ENCODE measurements around the gene SDC3.

SDC3 gene

GRCh38 chr1:30863858-30864604 is 44.5 kb downstream of the SDC3 start:
- TF ChIP-seq TAF1 (IDR thresholded peaks at IDR 0.05; ENCODE audit: borderline replicate concordance, insufficient read depth, low read length) (no peak), SIN3A (IDR thresholded peaks at IDR 0.05; ENCODE audit: borderline replicate concordance, insufficient read depth, low read length) (no peak), REST (IDR thresholded peaks at IDR 0.05; ENCODE audit: insufficient read depth in 1 of 2, low read depth in 2 of 2, low read length in 2 of 2) (no peak), POLR2AphosphoS5 (IDR thresholded peaks at IDR 0.05; ENCODE audit: low read depth, low read length) (no peak), FOXP2 (optimal IDR thresholded peaks at IDR 0.05; ENCODE audit: borderline replicate concordance, extremely low read depth, extremely low read length, insufficient read depth) (no peak)

GRCh38 chr1:30860320-30860652 is 48.3 kb downstream of the SDC3 start:
- no peak for TF ChIP-seq REST (IDR thresholded peaks at IDR 0.05; ENCODE audit: insufficient read depth in 1 of 2, low read depth in 2 of 2, low read length in 2 of 2)
- TF ChIP-seq SIN3A (IDR thresholded peaks at IDR 0.05; ENCODE audit: borderline replicate concordance, insufficient read depth, low read length): no peak
- TF ChIP-seq TAF1 (IDR thresholded peaks at IDR 0.05; ENCODE audit: borderline replicate concordance, insufficient read depth, low read length): no peak
- TF ChIP-seq FOXP2 (optimal IDR thresholded peaks at IDR 0.05; ENCODE audit: borderline replicate concordance, extremely low read depth, extremely low read length, insufficient read depth): no peak
- no peak for TF ChIP-seq POLR2AphosphoS5 (IDR thresholded peaks at IDR 0.05; ENCODE audit: low read depth, low read length)

- TF ChIP-seq SIN3A (IDR thresholded peaks at IDR 0.05; ENCODE audit: borderline replicate concordance, insufficient read depth, low read length) (no peak), POLR2AphosphoS5 (IDR thresholded peaks at IDR 0.05; ENCODE audit: low read depth, low read length) (no peak), FOXP2 (optimal IDR thresholded peaks at IDR 0.05; ENCODE audit: borderline replicate concordance, extremely low read depth, extremely low read length, insufficient read depth) (no peak), TAF1 (IDR thresholded peaks at IDR 0.05; ENCODE audit: borderline replicate concordance, insufficient read depth, low read length) (no peak), REST (IDR thresholded peaks at IDR 0.05; ENCODE audit: insufficient read depth in 1 of 2, low read depth in 2 of 2, low read length in 2 of 2) (no peak)
Measured at GRCh38 chr1:30857964-30858363, 50.6 kb downstream of the SDC3 start.

GRCh38 chr1:30857062-30857461 is 51.5 kb downstream of the SDC3 start:
- no peak for TF ChIP-seq FOXP2 (optimal IDR thresholded peaks at IDR 0.05; ENCODE audit: borderline replicate concordance, extremely low read depth, extremely low read length, insufficient read depth)
- no peak for TF ChIP-seq REST (IDR thresholded peaks at IDR 0.05; ENCODE audit: insufficient read depth in 1 of 2, low read depth in 2 of 2, low read length in 2 of 2)
- TF ChIP-seq POLR2AphosphoS5 (IDR thresholded peaks at IDR 0.05; ENCODE audit: low read depth, low read length): no peak
- TF ChIP-seq SIN3A (IDR thresholded peaks at IDR 0.05; ENCODE audit: borderline replicate concordance, insufficient read depth, low read length): no peak
- TF ChIP-seq TAF1 (IDR thresholded peaks at IDR 0.05; ENCODE audit: borderline replicate concordance, insufficient read depth, low read length): no peak

Measured in PFSK-1 (cell line).